H1 (cell line): ENCODE data around the gene COMMD8. TPM values are rescaled to one million over a fixed set of nuclear protein-coding genes. Genes with fewer than 3 reads are reported as not detected.

Experiments used
- CTCF ChIA-PET: fragments of 300-600 bp; sonication (Branson Sonifier 250); formaldehyde crosslinking; loops from one replicate; lab custom pipeline; 2021; ENCODE audit not compliant: partially characterized antibody; lab: Charles Lee
- POLR2A ChIA-PET: fragments of 300-600 bp; sonication (Branson Sonifier 250); formaldehyde crosslinking; loops from one replicate; lab custom pipeline; 2021; ENCODE audit warnings: inconsistent platforms; ENCODE audit not compliant: partially characterized antibody; lab: Charles Lee
- DNase-seq, 2 experiments: peaks; one replicate each; pipeline versions ENCODE4 v3.0.0 to v3.0.0-alpha.2; 2010 to 2022; ENCODE audit warnings: low spot score in 2 of 2, low read depth in 1 of 2, mixed read lengths in 1 of 2
- FAIRE-seq: peaks from 2 replicates; lab custom pipeline; 2011; peaks lifted over from hg19 to GRCh38; lab: Jason Lieb, UNC
- H2AFZ ChIP-seq: 2 replicates; pipeline ENCODE4 v1.8.1; 2012; ENCODE audit warnings: low read length, inconsistent platforms
- H2AK5ac ChIP-seq: 2 replicates; pipeline ENCODE4 v1.6.1; 2013; ENCODE audit warnings: low read depth, low read length
- H2BK120ac ChIP-seq: replicated peaks from 2 replicates; pipeline ENCODE3; 2013; ENCODE audit warnings: low read depth, low read length, inconsistent platforms
- H2BK12ac ChIP-seq: 2 replicates; pipeline ENCODE4 v1.6.1; 2013; ENCODE audit warnings: low read depth, low read length
- H2BK15ac ChIP-seq: 2 replicates; pipeline ENCODE4 v1.6.1; 2013; ENCODE audit warnings: low read length
- H2BK20ac ChIP-seq: 2 replicates; pipeline ENCODE4 v1.6.1; 2013; ENCODE audit warnings: low read length
- H2BK5ac ChIP-seq: 2 replicates; pipeline ENCODE4 v1.6.1; 2013; ENCODE audit warnings: low read depth, low read length
- H3K14ac ChIP-seq: 2 replicates; pipeline ENCODE4 v1.6.1; 2013; ENCODE audit warnings: inconsistent platforms; ENCODE audit not compliant: insufficient read length
- H3K18ac ChIP-seq: 2 replicates; pipeline ENCODE4 v1.6.1; 2013; ENCODE audit warnings: low read length; ENCODE audit errors: extremely low read depth
- H3K23ac ChIP-seq: 2 replicates; pipeline ENCODE4 v1.6.1; 2013; ENCODE audit warnings: inconsistent platforms; ENCODE audit not compliant: insufficient read length
- H3K23me2 ChIP-seq: 2 replicates; pipeline ENCODE4 v1.6.1; 2013; ENCODE audit warnings: low read depth, low read length
- H3K27ac ChIP-seq: 2 replicates; pipeline ENCODE4 v1.6.1; 2011; ENCODE audit warnings: low read depth, low read length, inconsistent platforms
- H3K27me3 ChIP-seq, 4 experiments: replicated peaks in 1 of 4; 1 replicate in 1 of 4; 2 replicates in 3 of 4; pipeline versions ENCODE4 v1.6.1 to v1.8.1; 2011 to 2013; ENCODE audit warnings: low read length in 3 of 4, mild to moderate bottlenecking in 3 of 4, inconsistent platforms in 2 of 4, mixed read lengths in 2 of 4, moderate library complexity in 1 of 4; ENCODE audit not compliant: control insufficient read depth in 3 of 4, insufficient read depth in 3 of 4; ENCODE audit errors: extremely low read depth in 1 of 4
- H3K36me3 ChIP-seq, 4 experiments: 2 replicates each; pipeline versions ENCODE4 v1.6.1 to v1.8.1; 2011 to 2013; ENCODE audit warnings: mild to moderate bottlenecking in 4 of 4, low read length in 3 of 4, moderate library complexity in 2 of 4, control low read depth in 1 of 4, inconsistent platforms in 1 of 4; ENCODE audit not compliant: insufficient read depth in 4 of 4, control insufficient read depth in 2 of 4
- H3K4ac ChIP-seq: replicated peaks from 2 replicates; pipeline ENCODE3; 2013; ENCODE audit warnings: low read length, low read depth, mixed read lengths, inconsistent platforms; ENCODE audit not compliant: insufficient read length
- H3K4me1 ChIP-seq, 4 experiments: replicated peaks in 1 of 4; 1 replicate in 1 of 4; 2 replicates in 3 of 4; pipeline versions ENCODE4 v1.6.1 to v1.8.1; 2011 to 2013; ENCODE audit warnings: low read length in 3 of 4, inconsistent platforms in 2 of 4, mixed read lengths in 1 of 4; ENCODE audit not compliant: insufficient read depth in 4 of 4, control insufficient read depth in 3 of 4
- H3K4me2 ChIP-seq, 2 experiments: 2 replicates each; pipeline versions ENCODE4 v1.6.1 to v1.8.1; 2011 to 2013; ENCODE audit warnings: low read depth in 2 of 2, low read length in 2 of 2, control low read depth in 1 of 2, inconsistent platforms in 1 of 2, mild to moderate bottlenecking in 1 of 2; ENCODE audit not compliant: insufficient read depth in 1 of 2
- H3K4me3 ChIP-seq, 4 experiments: fragments of 200-600, 300-600 bp in 1 of 4; sonication (generic), shearing (Covaris generic), sonication (Bioruptor Twin) in 1 of 4; 2 replicates each; pipeline versions ENCODE4 v1.5.1 to v1.8.1; 2011 to 2016; ENCODE audit warnings: low read length in 4 of 4, low read depth in 3 of 4, control low read depth in 2 of 4, inconsistent platforms in 2 of 4, mild to moderate bottlenecking in 2 of 4, mixed read lengths in 1 of 4, moderate library complexity in 1 of 4; ENCODE audit not compliant: insufficient read depth in 2 of 4; ENCODE audit errors: extremely low read depth in 1 of 4
- H3K56ac ChIP-seq: replicated peaks from 2 replicates; pipeline ENCODE3; 2013; ENCODE audit warnings: low read depth, mild to moderate bottlenecking, mixed read lengths, low read length, inconsistent platforms; ENCODE audit not compliant: insufficient read length
- H3K79me1 ChIP-seq: 2 replicates; pipeline ENCODE4 v1.6.1; 2013; ENCODE audit warnings: low read depth, low read length, control low read depth
- H3K79me2 ChIP-seq, 2 experiments: 2 replicates each; pipeline versions ENCODE4 v1.6.1 to v1.8.1; 2012 to 2013; ENCODE audit warnings: low read length in 2 of 2, mild to moderate bottlenecking in 2 of 2, inconsistent platforms in 1 of 2; ENCODE audit not compliant: insufficient read depth in 2 of 2, control insufficient read depth in 1 of 2
- H3K9ac ChIP-seq, 4 experiments: replicated peaks in 1 of 4; 1 replicate in 1 of 4; 2 replicates in 3 of 4; pipeline versions ENCODE4 v1.6.1 to v1.8.1; 2011 to 2013; ENCODE audit warnings: low read depth in 3 of 4, low read length in 3 of 4, control low read depth in 2 of 4, mild to moderate bottlenecking in 2 of 4, moderate library complexity in 2 of 4, inconsistent platforms in 1 of 4; ENCODE audit errors: extremely low read depth in 1 of 4
- H3K9me3 ChIP-seq, 2 experiments: 2 replicates each; pipeline versions ENCODE4 v1.6.1 to v1.8.1; 2012 to 2013; ENCODE audit warnings: mild to moderate bottlenecking in 2 of 2, moderate library complexity in 2 of 2, control low read depth in 1 of 2, inconsistent platforms in 1 of 2, low read depth in 1 of 2, low read length in 1 of 2, mixed read lengths in 1 of 2; ENCODE audit not compliant: insufficient read depth in 2 of 2
- H4K20me1 ChIP-seq, 2 experiments: replicated peaks in 1 of 2; 2 replicates each; pipeline versions ENCODE3 to v1.8.1; 2011 to 2013; ENCODE audit warnings: inconsistent platforms in 2 of 2, low read length in 2 of 2, mild to moderate bottlenecking in 1 of 2; ENCODE audit not compliant: insufficient read depth in 2 of 2, control insufficient read depth in 1 of 2
- H4K5ac ChIP-seq: 2 replicates; pipeline ENCODE4 v1.6.1; 2013; ENCODE audit warnings: low read length, low read depth, mixed read lengths, inconsistent platforms; ENCODE audit not compliant: insufficient read length
- H4K8ac ChIP-seq: 2 replicates; pipeline ENCODE4 v1.8.0; 2013; ENCODE audit warnings: mild to moderate bottlenecking, moderate library complexity, low read length, inconsistent platforms; ENCODE audit not compliant: insufficient read depth; ENCODE audit errors: extremely low read depth
- H4K91ac ChIP-seq: replicated peaks from 2 replicates; pipeline ENCODE3; 2013; ENCODE audit warnings: low read length, mixed read lengths, inconsistent platforms; ENCODE audit not compliant: insufficient read length
- CBX5 ChIP-seq: fragments of 300-800, 300-1000 bp; sonication (generic); IDR thresholded peaks from 2 replicates; pipeline ENCODE4 v1.7.1; 2016; ENCODE audit warnings: antibody characterized with exemption, low read length, low read depth
- CHD2 ChIP-seq: IDR thresholded peaks from 2 replicates; pipeline ENCODE4 v1.6.1; 2012; ENCODE audit warnings: low read length, improper control_type of control experiment
- EGR1 ChIP-seq: IDR thresholded peaks from 2 replicates; pipeline ENCODE4 v1.6.1; 2011; ENCODE audit warnings: low read depth, low read length, borderline replicate concordance
- JUN ChIP-seq: IDR thresholded peaks from 2 replicates; pipeline ENCODE4 v1.6.1; 2011; ENCODE audit warnings: low read depth, mild to moderate bottlenecking, improper control_type of control experiment, low read length
- SP1 ChIP-seq: IDR thresholded peaks from 2 replicates; pipeline ENCODE4 v1.6.1; 2011; ENCODE audit warnings: low read depth, low read length
- TEAD4 ChIP-seq: IDR thresholded peaks from 2 replicates; pipeline ENCODE4 v1.6.1; 2012; ENCODE audit warnings: low read depth, low read length, inconsistent platforms, mixed read lengths
- WGBS, 2 experiments: shearing (Covaris generic) in 1 of 2; methylation state at CpG; one replicate each; pipeline versions ENCODE4 v1.1.6 to v1.1.7; 2013 to 2015; ENCODE audit warnings: low lambda C conversion rate in 2 of 2, mixed read lengths in 2 of 2, inconsistent platforms in 1 of 2, low coverage in 1 of 2, missing lambda C conversion rate in 1 of 2; ENCODE audit not compliant: insufficient replicate concordance in 2 of 2, insufficient coverage in 1 of 2, insufficient read length in 1 of 2; ENCODE audit errors: extremely low coverage in 1 of 2, missing lambda C conversion rate in 1 of 2; 5-methylcytosine and 5-hydroxymethylcytosine counted together
- polyA plus RNA-seq, 7 experiments: library from polyadenylated mRNA; depleted of rRNA in 3 of 7; stranded (reverse) in 5 of 7; unstranded in 2 of 7; fragments of >200 nt in 5 of 7; fragments of 200-250 nt in 2 of 7; gene quantifications; 1 replicate in 5 of 7; 2 replicates in 1 of 7; 4 replicates in 1 of 7; pipeline versions ENCODE4 v1.2.1 to v1.2.3, GENCODE V29; 2011 to 2013; ENCODE audit warnings: missing spikeins in 2 of 7, mixed read lengths in 2 of 7
- total RNA-seq: library from RNA; stranded (reverse); fragmentation: NEBNext Ultra II Directional; extraction: Animal tissue kit (Norgen Biotek cat#: 25700); gene quantifications from 2 replicates; pipeline ENCODE4 v1.2.1, GENCODE V29; 2021

COMMD8 gene
- total and polyA plus RNA-seq, 2 of the 8 experiments (the other 6 are each of a cell fraction or from before 2014, with no cell fraction given) = 1.6 to 7.2 TPM

DNA sequence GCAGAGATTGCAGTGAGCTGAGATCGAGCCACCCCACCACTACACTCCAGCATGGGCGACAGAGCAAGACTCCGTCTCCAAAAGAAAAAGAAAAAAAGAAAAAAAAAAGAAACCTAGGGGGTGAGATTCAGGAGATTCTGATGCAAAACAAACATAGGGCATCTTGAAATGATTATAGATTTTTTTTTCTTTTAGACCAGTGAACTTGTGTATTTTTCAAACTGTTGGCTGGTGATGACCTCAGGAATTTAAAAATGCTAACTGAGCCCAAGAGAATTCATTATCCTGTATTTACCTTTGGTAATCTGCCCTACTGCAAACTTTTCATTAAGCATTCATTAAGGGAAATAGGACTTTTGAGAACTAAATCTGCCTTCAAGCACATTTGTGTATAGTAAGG, 42.2 kb upstream of the COMMD8 start:
- no peak for DNase-seq
- no peak overlapping the region for H3K14ac ChIP-seq
- no peak overlapping the region for H3K18ac ChIP-seq
- no peaks in the 10 kb centered on the region for H3K79me2 ChIP-seq
- ChIA-PET CTCF (no interaction called here), POLR2A (interaction anchor here (1.3 kb wide), 1 partner anchor 12 kb away, joined by 3 read pairs; no protein-coding TSS in a partner anchor)
- H3K27me3 ChIP-seq = peaks cover 0 to 1% (median 0%) of the 10 kb centered on the region in 4 experiments; a peak in 1 of 7 replicates
- H3K36me3 ChIP-seq = no peaks in the 10 kb centered on the region
- no peak overlapping the region for H3K56ac ChIP-seq
- H4K5ac ChIP-seq = no peak overlapping the region
- no peaks in the 10 kb centered on the region for H3K79me1 ChIP-seq
- H3K9ac ChIP-seq = no peak overlapping the region
- no peak overlapping the region for H3K4me2 ChIP-seq
- no peak overlapping the region for H3K27ac ChIP-seq
- H3K4ac ChIP-seq = no peak overlapping the region
- H3K4me3 ChIP-seq = no peak overlapping the region
- H2BK20ac ChIP-seq = no peak overlapping the region
- H2BK12ac ChIP-seq = no peak overlapping the region
- WGBS, 2 experiments = 93% methylated on average over 3 of the region's 3 CpGs; no CpG with 5 or more reads in 1 of the 2 experiments
- H4K8ac ChIP-seq = no peak overlapping the region
- H2BK15ac ChIP-seq = no peak overlapping the region
- H3K23me2 ChIP-seq = no peaks in the 10 kb centered on the region; the same call in 1 of the 2 replicates
- H2BK5ac ChIP-seq = no peak overlapping the region
- H2BK120ac ChIP-seq = no peak overlapping the region
- no peak for TF ChIP-seq CHD2
- TF ChIP-seq TEAD4 = no peak
- TF ChIP-seq CBX5 = no peak
- TF ChIP-seq JUN = no peak
- TF ChIP-seq SP1 = no peak
- TF ChIP-seq EGR1 = no peak
- H3K9me3 ChIP-seq = no peaks in the 10 kb centered on the region
- peaks cover 0 to 5% (median 0%) of the 10 kb centered on the region in 4 experiments; a peak in 1 of 7 replicates for H3K4me1 ChIP-seq
- no peak overlapping the region for H3K23ac ChIP-seq
- H4K91ac ChIP-seq = no peak overlapping the region
- H2AFZ ChIP-seq = no peak overlapping the region
- FAIRE-seq = no peak
- H4K20me1 ChIP-seq = no peaks in the 10 kb centered on the region
- H2AK5ac ChIP-seq = no peak overlapping the region
